H1 (cell line): ENCODE measurements around the gene NDUFS3. TPM values are rescaled to one million over a fixed set of nuclear protein-coding genes. Genes with fewer than 3 reads are reported as not detected.
A peak's percentile ranks its signal among the peaks of the same experiment; 100 is the strongest.

ENCODE experiments used
- ATF2 ChIP-seq: IDR thresholded peaks from 2 replicates; pipeline ENCODE4 v1.6.1; 2012; ENCODE audit warnings: low read length, inconsistent platforms
- EGR1 ChIP-seq: IDR thresholded peaks from 2 replicates; pipeline ENCODE4 v1.6.1; 2011; ENCODE audit warnings: low read depth, low read length, borderline replicate concordance
- PHF8 ChIP-seq: fragments of 200-600 bp; sonication (generic); conservative IDR thresholded peaks from 2 replicates; pipeline ENCODE4 v1.7.1; 2012; ENCODE audit warnings: low read depth, mild to moderate bottlenecking, inconsistent platforms, low read length, moderate library complexity
- polyA plus RNA-seq, 7 experiments: library from polyadenylated mRNA; depleted of rRNA in 3 of 7; stranded (reverse) in 5 of 7; unstranded in 2 of 7; fragments of >200 nt in 5 of 7; fragments of 200-250 nt in 2 of 7; gene quantifications; 1 replicate in 5 of 7; 2 replicates in 1 of 7; 4 replicates in 1 of 7; pipeline versions ENCODE4 v1.2.1 to v1.2.3, GENCODE V29; 2011 to 2013; ENCODE audit warnings: missing spikeins in 2 of 7, mixed read lengths in 2 of 7
- total RNA-seq: library from RNA; stranded (reverse); fragmentation: NEBNext Ultra II Directional; extraction: Animal tissue kit (Norgen Biotek cat#: 25700); gene quantifications from 2 replicates; pipeline ENCODE4 v1.2.1, GENCODE V29; 2021

The NDUFS3 gene
- total and polyA plus RNA-seq, 2 of the 8 experiments (the other 6 are each of a cell fraction or from before 2014, with no cell fraction given): 135 to 241 TPM

- TF ChIP-seq EGR1 (no peak), ATF2 (no peak), PHF8 (0 out of 2 replicates have a peak, but pooled peaks have one; percentile 19)
Measured at GRCh38 chr11:47593934-47594855, 15.3 kb downstream of the NDUFS3 start, which contains the start of gene C1QTNF4 (continued).
